HFF-Myc (cell line): ENCODE data around the gene PPEF2.
"Not testable (repeated sequence)": the region's sequence is repeated elsewhere in the genome, so short reads cannot be mapped to it uniquely, and the experiment has no call there.

Source experiments
- DNase-seq: peaks from one replicate; pipeline ENCODE4 v3.0.0-alpha.2; 2011; ENCODE audit warnings: low read depth; ENCODE audit errors: extremely low read depth
- H3K4me3 ChIP-seq: replicated peaks from 2 replicates; pipeline ENCODE4 v1.5.1; 2011; ENCODE audit warnings: low read depth, mild to moderate bottlenecking, control low read depth, low read length
- TF ChIP-seq, protein P1 (sequence below): IDR thresholded peaks from 2 replicates; pipeline ENCODE4 v1.5.1; 2012; ENCODE audit warnings: mild to moderate bottlenecking, low read depth, low read length, control low read depth; ENCODE audit errors: missing control alignments

PPEF2 gene

DNA sequence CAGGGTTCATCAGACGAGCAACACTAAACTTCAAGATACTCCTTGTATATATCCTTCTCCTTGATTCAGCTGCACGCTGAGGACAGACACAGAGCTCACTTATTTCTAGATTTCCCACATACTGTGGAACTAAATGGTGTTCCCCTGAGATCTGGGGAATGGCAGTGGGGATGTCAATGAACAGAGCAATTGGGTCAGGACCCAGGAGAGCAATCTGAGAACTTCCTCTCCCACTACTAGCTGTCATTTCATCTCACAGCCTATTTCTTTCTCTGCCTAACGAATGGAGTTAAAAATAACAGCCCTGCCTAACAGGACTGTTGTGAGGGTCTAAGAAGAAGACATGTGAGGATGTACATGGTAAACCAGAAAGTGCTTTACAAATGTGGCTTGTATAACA, 27.9 kb upstream of the PPEF2 start:
- DNase-seq, result no peak
- TF ChIP-seq, protein P1, sequence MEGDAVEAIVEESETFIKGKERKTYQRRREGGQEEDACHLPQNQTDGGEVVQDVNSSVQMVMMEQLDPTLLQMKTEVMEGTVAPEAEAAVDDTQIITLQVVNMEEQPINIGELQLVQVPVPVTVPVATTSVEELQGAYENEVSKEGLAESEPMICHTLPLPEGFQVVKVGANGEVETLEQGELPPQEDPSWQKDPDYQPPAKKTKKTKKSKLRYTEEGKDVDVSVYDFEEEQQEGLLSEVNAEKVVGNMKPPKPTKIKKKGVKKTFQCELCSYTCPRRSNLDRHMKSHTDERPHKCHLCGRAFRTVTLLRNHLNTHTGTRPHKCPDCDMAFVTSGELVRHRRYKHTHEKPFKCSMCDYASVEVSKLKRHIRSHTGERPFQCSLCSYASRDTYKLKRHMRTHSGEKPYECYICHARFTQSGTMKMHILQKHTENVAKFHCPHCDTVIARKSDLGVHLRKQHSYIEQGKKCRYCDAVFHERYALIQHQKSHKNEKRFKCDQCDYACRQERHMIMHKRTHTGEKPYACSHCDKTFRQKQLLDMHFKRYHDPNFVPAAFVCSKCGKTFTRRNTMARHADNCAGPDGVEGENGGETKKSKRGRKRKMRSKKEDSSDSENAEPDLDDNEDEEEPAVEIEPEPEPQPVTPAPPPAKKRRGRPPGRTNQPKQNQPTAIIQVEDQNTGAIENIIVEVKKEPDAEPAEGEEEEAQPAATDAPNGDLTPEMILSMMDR, result no peak
- no peak overlapping the region for H3K4me3 ChIP-seq

DNA sequence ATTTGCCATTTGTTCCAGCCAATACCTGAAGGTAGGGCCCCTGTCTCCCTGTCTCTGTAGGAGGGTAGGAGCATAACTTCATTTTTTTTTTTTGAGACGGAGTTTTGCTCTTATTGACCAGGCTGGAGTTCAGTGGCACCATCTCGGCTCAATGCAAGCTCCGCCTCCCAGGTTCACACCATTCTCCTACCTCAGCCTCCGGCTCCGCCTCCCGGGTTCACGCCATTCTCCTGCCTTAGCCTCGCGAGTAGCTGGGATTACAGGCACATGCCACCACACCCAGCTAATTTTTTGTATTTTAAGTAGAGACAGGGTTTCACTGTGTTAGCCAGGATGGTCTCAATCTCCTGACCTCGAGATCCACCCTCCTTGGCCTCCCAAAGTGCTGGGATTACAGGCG, 22.7 kb upstream of the PPEF2 start:
- DNase-seq, H3K4me3 ChIP-seq: not testable (repeated sequence)

DNA sequence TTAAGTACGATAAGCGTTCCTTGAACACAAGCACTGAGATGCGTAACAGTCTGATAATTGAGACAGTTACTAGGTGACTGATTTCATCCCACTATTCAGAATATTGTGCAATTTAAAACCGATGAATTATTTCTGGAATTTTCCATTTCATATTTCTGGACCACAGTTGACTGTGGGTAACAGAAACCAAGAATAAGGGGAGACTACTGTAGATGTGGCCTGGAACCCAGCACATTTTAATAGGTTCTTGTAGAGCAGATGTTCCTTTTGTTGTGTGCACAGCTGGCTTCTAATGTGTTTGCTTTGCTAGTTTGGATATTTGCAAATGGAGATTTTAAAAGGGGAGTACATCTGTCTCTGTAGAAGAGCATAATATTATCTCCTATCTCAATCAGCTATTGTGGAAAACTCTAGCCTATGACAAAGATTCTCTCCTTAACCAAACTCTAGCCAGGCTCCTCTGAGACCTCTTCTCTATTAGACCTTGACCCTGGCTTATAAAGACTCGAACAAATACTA, 22.1 kb upstream of the PPEF2 start:
- DNase-seq, result no peak
- TF ChIP-seq, protein P1, result no peak
- no peak overlapping the region for H3K4me3 ChIP-seq

DNA sequence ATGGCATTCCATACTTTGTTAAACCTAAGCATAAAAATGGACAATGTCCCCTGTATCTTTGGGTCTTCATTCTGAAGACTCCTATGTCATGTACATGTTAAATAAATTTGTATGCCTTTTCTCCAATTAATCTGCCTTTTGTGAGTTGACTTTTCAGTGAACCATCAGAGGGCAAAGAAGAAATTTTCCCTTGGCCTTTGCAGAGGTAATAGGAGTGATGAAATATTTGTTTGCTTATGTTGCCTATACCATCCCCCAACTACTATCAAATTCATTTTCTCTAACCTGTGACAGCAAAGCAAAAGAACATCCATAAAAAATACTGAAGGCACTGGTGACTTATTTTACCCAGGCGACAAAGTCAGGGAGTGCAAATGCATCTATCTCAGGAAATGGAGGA, 20.3 kb upstream of the PPEF2 start:
- DNase-seq, result no peak
- no peak overlapping the region for H3K4me3 ChIP-seq
- TF ChIP-seq, protein P1, result no peak

DNA sequence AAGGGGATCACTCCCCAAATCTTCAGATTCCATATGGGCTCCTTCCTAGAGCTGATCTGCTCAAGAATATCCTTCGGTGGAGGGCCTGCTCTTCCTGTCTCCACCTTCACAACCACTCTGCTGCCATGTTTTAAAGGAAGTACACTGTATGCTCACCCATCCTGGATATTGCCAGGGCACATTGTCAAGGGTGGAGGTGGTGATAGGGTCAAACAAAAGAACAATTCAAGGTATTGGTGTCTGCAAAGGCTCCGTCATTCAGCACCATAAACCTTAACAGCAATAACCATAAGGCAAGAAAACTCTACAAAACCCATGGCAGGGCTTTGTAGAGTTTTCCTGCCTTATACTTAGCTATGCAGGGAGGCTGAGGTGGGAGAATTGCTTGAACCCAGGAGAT, 19.7 kb upstream of the PPEF2 start:
- DNase-seq, result no peak
- TF ChIP-seq, protein P1, result no peak
- H3K4me3 ChIP-seq, result no peak overlapping the region

DNA sequence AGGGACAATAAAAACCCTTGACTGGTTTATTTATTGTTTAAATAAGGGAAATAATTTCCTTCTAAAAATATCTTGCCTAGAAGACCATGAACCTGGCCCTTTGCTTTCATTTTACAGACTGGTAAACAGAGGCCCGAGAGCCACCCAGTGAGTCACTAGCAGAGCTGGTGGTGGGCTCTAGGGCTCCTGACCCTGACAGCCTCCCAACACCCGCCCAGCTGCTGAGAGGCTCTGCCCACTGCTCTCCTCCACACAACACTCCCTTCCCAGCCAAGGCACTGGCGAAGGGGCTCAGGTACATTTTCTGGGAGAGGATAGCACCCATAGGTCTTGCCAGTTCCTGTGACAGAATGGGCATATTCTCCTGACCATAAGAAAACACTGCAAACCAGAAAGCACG, 18.1 kb upstream of the PPEF2 start:
- H3K4me3 ChIP-seq, result no peak overlapping the region
- no peak for DNase-seq
- TF ChIP-seq, protein P1, result no peak

DNA sequence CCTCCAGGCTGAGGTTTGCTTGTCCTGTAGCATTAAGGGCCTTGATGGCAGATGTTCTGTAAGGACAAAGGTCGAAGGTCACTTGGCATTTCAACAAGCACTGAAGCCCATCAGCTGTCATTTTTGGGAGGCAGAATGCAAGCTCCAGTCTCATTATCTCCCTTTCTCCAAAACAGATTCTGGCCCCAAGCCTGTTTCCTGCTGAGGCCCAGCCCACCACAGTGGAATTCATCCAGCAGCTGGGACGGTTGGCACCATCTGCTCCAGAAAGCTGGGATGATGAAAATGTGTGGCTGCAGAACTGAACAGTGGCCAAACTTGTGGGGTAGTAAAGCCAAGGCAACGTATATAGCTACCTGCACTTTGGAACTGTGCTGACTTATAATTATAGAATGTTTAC, 17.7 kb upstream of the PPEF2 start:
- TF ChIP-seq, protein P1, result no peak
- H3K4me3 ChIP-seq, result no peak overlapping the region
- no peak for DNase-seq
